HG03066 (cell line): ENCODE results near the gene HS3ST3A1.
"Not testable (repeated sequence)": the region's sequence is repeated elsewhere in the genome, so short reads cannot be mapped to it uniquely, and the experiment has no call there.

ENCODE experiments used
- ATAC-seq: cut with Tn5 transposase; IDR thresholded peaks from one replicate; pipeline ENCODE4 v1.9.1; 2021; ENCODE audit warnings: low read depth; ENCODE audit not compliant: unreplicated experiment

HS3ST3A1 gene

DNA sequence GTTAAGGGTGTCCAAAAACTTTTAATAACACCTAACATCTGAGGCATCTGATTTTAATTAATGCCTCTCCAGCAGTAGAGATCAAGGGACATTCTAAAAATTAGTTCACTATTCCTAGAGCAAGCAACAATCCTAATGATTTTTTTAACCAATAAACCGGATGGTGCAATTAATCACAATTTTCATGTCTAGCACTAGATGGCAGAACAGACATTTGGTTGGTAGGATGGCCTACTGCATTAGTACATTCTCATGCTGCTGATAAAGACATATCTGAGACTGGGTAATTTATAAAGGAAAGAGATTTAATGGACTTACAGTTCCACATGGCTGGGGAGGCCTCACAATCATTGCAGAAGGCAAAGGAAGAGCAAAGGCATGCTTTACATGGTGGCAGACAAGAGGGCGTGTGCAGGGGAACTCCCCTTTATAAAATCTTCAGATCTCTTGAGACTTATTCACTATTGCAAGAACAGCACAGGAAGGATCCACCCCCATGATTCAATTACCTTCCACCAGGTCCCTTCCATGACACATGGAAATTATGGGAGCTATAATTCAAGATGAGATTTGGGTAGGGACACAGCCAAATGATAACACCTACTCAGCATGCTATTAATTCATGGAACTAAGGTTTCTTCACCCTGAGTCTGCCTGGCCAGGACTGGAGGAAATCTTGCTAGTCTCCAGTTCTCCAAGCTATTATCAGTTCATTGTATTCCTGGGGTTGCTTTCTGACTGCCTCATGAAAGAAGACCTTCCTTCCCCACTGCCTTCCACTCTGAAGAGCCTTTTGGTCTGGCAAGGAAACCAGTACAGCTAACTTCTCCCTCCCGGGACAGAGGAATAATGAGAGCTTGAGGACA lies 24.8 kb downstream of the HS3ST3A1 start:
- no peak for ATAC-seq

- no peak for ATAC-seq
These were observed 25.8 kb downstream of the HS3ST3A1 start for GRCh38 chr17:13575922-13576419.

DNA sequence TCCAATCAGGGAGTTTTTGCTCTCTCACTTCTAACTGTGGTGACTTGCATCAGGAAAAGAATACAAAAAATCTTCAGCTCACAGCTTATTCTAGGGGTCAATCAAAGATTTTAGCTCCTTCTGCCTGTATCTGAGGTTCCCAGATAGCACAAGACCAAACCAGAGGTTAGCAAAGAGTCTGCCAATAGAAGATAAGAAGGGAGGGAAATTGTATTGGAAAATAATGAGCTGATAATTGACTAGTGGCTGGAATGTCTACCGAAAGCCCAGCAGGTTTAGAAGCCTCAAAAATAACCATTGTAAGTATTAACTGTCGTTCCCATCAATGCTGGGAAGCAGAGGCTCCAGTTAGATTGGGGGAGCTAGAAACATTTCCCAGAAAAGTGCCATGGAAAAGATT lies 26.3 kb downstream of the HS3ST3A1 start:
- no peak for ATAC-seq

DNA sequence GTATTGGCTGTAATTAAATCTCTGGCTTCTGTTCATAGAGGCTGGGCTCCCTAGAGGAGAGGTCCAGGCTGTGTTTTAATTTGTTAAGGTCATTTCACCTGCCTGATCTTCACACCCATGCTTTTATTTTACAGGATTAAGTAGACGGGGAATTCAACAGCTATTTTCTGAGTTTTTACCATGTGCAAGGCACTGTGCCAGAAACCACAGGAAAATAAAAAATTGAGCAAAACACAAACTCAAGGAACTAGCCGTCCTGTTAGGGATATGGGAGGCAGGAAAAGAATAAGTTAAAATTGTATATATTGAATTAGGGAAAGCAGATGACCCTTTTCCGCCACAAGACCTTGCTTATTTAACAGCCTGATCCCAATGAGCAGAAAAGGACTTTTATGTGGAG lies 29.1 kb downstream of the HS3ST3A1 start:
- ATAC-seq, result no peak

DNA sequence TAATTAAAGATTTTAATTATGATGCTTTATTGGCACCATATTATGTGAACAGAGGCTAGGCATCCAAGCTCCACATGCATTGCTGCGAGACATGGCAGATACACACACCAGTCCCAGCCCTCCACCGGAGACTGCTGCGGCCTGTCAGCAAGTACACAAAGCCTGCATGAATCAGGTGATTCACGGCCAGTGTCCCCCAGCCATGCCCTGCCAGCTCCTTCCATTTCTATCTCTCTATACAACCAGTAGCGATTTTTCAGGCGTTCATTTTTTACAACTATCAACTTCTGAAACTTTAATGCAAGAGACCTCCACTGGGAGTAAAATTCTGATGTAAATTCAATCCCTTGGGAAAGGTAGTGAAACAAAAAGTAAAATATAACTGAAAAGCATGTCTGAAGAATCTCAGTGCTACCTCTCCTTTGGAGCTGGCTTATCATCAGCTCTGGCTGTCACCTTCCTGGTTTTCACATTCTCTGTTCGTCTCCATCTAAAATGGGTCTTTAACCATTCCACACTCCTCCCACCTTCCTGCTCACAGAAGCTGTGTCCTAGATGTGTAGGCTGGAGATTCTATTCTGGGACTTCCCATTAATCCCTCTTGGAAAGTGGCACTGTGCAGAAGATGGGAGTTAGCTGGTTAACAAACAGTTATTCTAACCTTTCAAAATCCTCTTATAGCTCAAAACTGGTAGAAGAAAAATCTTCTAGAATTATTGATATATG lies 32.2 kb downstream of the HS3ST3A1 start:
- no peak for ATAC-seq

- ATAC-seq, result no peak
These were observed 32.9 kb downstream of the HS3ST3A1 start for GRCh38 chr17:13568582-13569397.

DNA sequence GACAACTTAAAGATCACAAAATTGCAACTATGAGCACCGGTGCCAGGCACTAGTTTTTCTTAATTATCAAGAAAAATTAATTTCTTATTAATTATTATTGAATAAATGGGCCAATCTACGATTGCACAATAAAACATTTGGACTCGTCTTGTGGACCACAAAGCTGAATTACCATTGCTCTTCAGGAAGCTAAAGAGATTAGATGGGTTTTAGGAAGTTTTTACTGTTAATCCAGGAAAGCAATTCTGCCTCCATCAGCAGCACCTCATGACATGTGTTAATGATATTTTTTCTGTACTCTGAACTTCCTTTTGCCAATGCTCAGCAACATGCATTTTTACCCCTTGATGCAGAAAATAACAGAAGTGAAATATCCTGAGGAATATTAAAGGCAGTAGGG lies 37.9 kb downstream of the HS3ST3A1 start:
- ATAC-seq, result no peak

DNA sequence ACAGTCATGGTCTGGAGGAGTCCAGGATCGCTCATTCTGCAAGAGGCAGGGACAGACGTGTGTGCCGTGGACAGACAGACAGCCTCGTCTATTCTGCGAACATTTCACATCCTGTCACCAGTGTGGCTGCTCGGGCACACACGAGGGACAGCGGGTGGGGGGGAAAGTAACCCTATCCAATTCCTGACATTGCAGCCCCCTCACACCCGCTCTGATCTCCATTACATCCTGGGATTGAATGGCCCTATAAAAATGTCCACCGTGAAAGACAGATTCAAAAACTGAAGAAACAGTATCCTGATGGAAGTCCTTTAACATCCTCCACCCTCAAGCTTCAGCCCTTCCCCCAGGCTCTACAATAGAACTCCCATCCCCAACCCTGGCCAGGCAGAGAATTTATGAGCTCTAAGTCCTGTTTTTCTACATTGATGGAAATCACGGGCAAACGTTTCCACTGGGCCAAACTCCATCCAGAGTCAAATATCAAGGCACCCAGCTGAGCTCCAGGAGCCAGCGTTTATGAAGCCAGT lies 39.4 kb downstream of the HS3ST3A1 start:
- no peak for ATAC-seq

- ATAC-seq, result no peak
These were observed 40.0 kb downstream of the HS3ST3A1 start for GRCh38 chr17:13561606-13562270.

GRCh38 chr17:13560935-13561334 lies 40.8 kb downstream of the HS3ST3A1 start:
- ATAC-seq, result no peak

GRCh38 chr17:13558588-13558987 lies 43.1 kb downstream of the HS3ST3A1 start:
- ATAC-seq, result no peak

DNA sequence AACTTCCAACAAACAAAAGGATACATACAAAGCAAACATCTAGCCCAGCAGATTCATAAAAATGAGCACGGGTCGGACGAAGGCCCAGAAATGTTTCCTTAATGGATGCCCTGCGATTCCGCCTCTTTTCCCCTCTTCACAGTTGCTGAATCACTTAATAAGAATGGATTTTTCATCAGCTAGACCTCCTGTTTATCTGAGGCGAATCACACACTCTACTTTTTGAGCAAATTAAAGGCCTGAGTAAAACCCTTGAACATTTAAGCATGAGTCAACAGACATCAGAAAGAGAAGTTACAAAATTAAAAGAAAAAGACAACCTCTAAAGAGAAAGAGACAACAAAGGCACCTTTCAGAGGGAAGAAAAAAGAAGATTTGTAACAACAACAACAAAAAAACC lies 44.7 kb downstream of the HS3ST3A1 start:
- ATAC-seq, result no peak

- ATAC-seq, result no peak
These were observed 47.5 kb downstream of the HS3ST3A1 start for GRCh38 chr17:13554231-13554630.

- ATAC-seq, result no peak
These were observed 51.4 kb downstream of the HS3ST3A1 start for GRCh38 chr17:13550291-13550690.

- ATAC-seq, result not testable (repeated sequence)
These were observed 53.2 kb downstream of the HS3ST3A1 start for GRCh38 chr17:13548576-13548975.

DNA sequence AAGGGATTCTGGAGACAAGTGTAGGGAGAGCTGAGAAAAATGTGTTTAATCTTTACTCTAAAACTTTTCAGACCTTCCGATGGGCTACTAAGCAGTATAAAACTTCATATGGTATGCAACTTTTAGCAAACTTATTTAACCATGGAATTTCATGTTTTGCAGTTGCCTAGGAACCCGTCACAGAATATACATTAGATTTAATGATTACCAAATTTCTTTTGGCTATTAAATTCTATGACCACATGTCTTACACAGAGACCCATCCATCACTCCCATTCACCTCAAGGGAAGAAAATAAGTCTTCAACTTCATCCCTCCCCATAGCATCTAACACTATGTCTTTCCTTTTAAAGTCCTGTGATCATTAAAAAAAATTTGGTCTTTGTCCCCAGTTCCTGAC lies 54.9 kb downstream of the HS3ST3A1 start:
- ATAC-seq, result no peak

GRCh38 chr17:13545941-13546340 lies 55.8 kb downstream of the HS3ST3A1 start:
- no peak for ATAC-seq

GRCh38 chr17:13544765-13545164 lies 57.0 kb downstream of the HS3ST3A1 start:
- ATAC-seq, result no peak

DNA sequence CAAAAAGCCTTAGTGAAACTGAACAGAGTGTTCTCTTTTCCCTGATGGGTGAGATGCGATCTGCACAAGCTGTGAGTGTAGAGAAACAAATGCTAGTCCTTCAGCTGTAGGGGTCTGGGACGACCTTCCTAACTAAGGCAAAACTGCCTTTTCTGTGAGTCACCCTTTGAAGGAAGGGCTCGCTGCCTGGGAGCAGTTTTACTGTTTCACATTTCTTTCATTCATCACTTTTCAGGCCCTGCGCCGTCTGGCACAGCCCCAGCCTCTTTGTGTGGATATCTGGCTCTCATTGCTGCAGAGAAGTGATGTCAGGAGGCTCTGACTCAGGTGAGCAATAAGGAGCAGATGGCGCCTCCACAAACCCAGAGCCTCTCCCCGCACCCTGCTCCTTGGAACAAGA lies 57.4 kb downstream of the HS3ST3A1 start:
- no peak for ATAC-seq

GRCh38 chr17:13542636-13543035 lies 59.1 kb downstream of the HS3ST3A1 start:
- no peak for ATAC-seq
